ENCODE results near the gene DHX57. TPM values are rescaled to one million over a fixed set of nuclear protein-coding genes. Genes with fewer than 3 reads are reported as not detected.
A peak's percentile ranks its signal among the peaks of the same experiment; 100 is the strongest.

Gene DHX57
- total RNA-seq, 4 donors from 2014 or later = 12.0 to 23.3 (median 16.4) TPM

GRCh38 chr2:38887347-38887746 lies 11.6 kb upstream of the DHX57 start:
- H3K27ac ChIP-seq = no peak overlapping the region
- no peaks in the 10 kb centered on the region for H3K27me3 ChIP-seq
- peaks cover 9% of the 10 kb centered on the region for H3K36me3 ChIP-seq
- H3K4me1 ChIP-seq = no peaks in the 10 kb centered on the region
- H3K4me3 ChIP-seq = no peak overlapping the region
- no peak for TF ChIP-seq POLR2AphosphoS5 (IDR thresholded peaks at IDR 0.05)
- TF ChIP-seq POLR2A (IDR thresholded peaks at IDR 0.05) = no peak
- WGBS = 92% methylated on average over 4 of the region's 4 CpGs
- no peak for DNase-seq (ENCODE audit: low spot score in 2 of 2)
- no peaks in the 10 kb centered on the region for H3K9me3 ChIP-seq

DNA sequence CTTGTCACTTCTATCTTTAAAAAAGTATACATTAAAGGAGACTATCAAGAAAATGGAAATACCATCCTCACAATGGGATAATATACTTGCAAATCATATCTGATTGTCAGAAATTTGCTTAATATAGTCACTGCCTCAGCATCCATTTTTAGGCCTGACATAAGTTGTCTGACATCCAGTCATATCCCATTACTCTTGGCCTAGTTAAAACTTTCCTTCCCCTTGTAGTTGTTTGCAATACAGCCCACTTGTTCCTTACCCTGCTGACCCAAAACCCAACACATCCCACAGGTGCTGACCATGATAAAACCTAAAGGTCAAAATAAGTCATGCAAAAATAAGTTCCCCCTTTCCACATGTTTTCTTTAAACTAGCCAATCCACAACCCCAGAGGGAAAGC lies 10.3 kb upstream of the DHX57 start:
- Histone ChIP-seq H3K9me3 (no peaks in the 10 kb centered on the region), H3K4me3 (no peak overlapping the region), H3K4me1 (no peaks in the 10 kb centered on the region), H3K27me3 (no peaks in the 10 kb centered on the region), H3K27ac (no peak overlapping the region), H3K36me3 (peaks cover 17% of the 10 kb centered on the region)
- no peak for TF ChIP-seq CTCF (IDR thresholded peaks at IDR 0.05)
- TF ChIP-seq EP300 (IDR thresholded peaks at IDR 0.05) = no peak
- TF ChIP-seq POLR2AphosphoS5 (IDR thresholded peaks at IDR 0.05) = no peak
- no peak for TF ChIP-seq POLR2A (IDR thresholded peaks at IDR 0.05)
- no peak for DNase-seq (ENCODE audit: low spot score in 2 of 2)

GRCh38 chr2:38876407-38876806 lies 673 bp upstream of the DHX57 start:
- WGBS = 31% methylated on average over 10 of the region's 10 CpGs
- Histone ChIP-seq H3K4me3 (peak overlapping the region; percentile 54), H3K9me3 (no peaks in the 10 kb centered on the region), H3K27ac (no peak overlapping the region), H3K36me3 (peaks cover 6% of the 10 kb centered on the region), H3K4me1 (peaks cover 17% of the 10 kb centered on the region), H3K27me3 (no peaks in the 10 kb centered on the region)
- DNase-seq (ENCODE audit: low spot score in 2 of 2) = no peak
- no peak for TF ChIP-seq CTCF (IDR thresholded peaks at IDR 0.05)
- no peak for TF ChIP-seq POLR2A (IDR thresholded peaks at IDR 0.05)
- no peak for TF ChIP-seq EP300 (IDR thresholded peaks at IDR 0.05)
- TF ChIP-seq POLR2AphosphoS5 (IDR thresholded peaks at IDR 0.05) = no peak

- H3K4me1 ChIP-seq = peaks cover 17% of the 10 kb centered on the region
- DNase-seq (ENCODE audit: low spot score in 2 of 2) = no peak
- peak overlapping the region; percentile 54 for H3K4me3 ChIP-seq
- no peak for TF ChIP-seq CTCF (IDR thresholded peaks at IDR 0.05)
- no peak for TF ChIP-seq POLR2A (IDR thresholded peaks at IDR 0.05)
- no peak for TF ChIP-seq POLR2AphosphoS5 (IDR thresholded peaks at IDR 0.05)
- TF ChIP-seq EP300 (IDR thresholded peaks at IDR 0.05) = no peak
- H3K27me3 ChIP-seq = no peaks in the 10 kb centered on the region
- 0% methylated on average over 10 of the region's 10 CpGs for WGBS
- peaks cover 7% of the 10 kb centered on the region for H3K9me3 ChIP-seq
- H3K27ac ChIP-seq = peak overlapping the region; percentile 3
- H3K36me3 ChIP-seq = no peaks in the 10 kb centered on the region
Observed at GRCh38 chr2:38875227-38875575, 533 bp downstream of the DHX57 start.

GRCh38 chr2:38873763-38874162 lies 2.0 kb downstream of the DHX57 start:
- Histone ChIP-seq H3K9me3 (peaks cover 8% of the 10 kb centered on the region), H3K27ac (no peak overlapping the region)
- no peak for TF ChIP-seq EP300 (IDR thresholded peaks at IDR 0.05)
- TF ChIP-seq POLR2A (IDR thresholded peaks at IDR 0.05) = no peak
- TF ChIP-seq CTCF (IDR thresholded peaks at IDR 0.05) = no peak
- no peak for TF ChIP-seq POLR2AphosphoS5 (IDR thresholded peaks at IDR 0.05)

DNA sequence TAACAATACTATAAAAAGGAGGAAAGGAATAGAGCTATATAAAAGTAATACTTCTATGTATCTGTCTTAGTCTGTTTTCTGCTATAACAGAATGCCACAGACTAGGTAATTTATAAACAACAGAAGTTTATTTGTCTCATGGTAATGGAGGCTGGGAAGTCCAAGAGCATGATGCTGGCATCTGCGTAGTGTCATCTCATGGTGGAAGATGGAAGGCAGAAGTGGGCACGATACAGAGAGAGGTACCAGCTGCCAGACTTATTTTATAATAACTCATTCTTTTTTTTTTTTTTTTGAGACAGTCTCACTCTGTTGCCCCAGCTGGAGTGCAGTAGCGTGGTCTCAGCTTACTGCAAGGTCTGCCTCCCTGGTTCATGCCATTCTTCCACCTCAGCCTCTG lies 4.3 kb downstream of the DHX57 start:
- no peak for DNase-seq (ENCODE audit: low spot score in 2 of 2)
- 95% methylated on average over 3 of the region's 3 CpGs for WGBS

More at GRCh38 chr2:38873763-38874162, 2.0 kb downstream of the DHX57 start:
- H3K27me3 ChIP-seq = no peaks in the 10 kb centered on the region
- DNase-seq (ENCODE audit: low spot score in 2 of 2) = no peak
- H3K4me1 ChIP-seq = peaks cover 17% of the 10 kb centered on the region
- WGBS = 73% methylated on average over 5 of the region's 5 CpGs
- no peak overlapping the region for H3K4me3 ChIP-seq
- no peaks in the 10 kb centered on the region for H3K36me3 ChIP-seq

More for the DNA sequence above, 4.3 kb downstream of the DHX57 start:
- TF ChIP-seq POLR2A (IDR thresholded peaks at IDR 0.05) (no peak), EP300 (IDR thresholded peaks at IDR 0.05) (no peak), POLR2AphosphoS5 (IDR thresholded peaks at IDR 0.05) (no peak), CTCF (IDR thresholded peaks at IDR 0.05) (no peak)
- H3K9me3 ChIP-seq = peaks cover 8% of the 10 kb centered on the region
- H3K4me3 ChIP-seq = no peak overlapping the region
- H3K27me3 ChIP-seq = no peaks in the 10 kb centered on the region
- peaks cover 15% of the 10 kb centered on the region for H3K4me1 ChIP-seq
- peaks cover 3% of the 10 kb centered on the region for H3K36me3 ChIP-seq
- H3K27ac ChIP-seq = no peak overlapping the region
